BLaER1 treated with 17β-estradiol and CSF1 and Interleukin-3, amounts not matched to agents 10 nM and 100 nM (cell line): ENCODE data around the gene SAP30BP.
"Not testable (repeated sequence)": the region's sequence is repeated elsewhere in the genome, so short reads cannot be mapped to it uniquely, and the experiment has no call there.

Source experiments
- H3K27ac ChIP-seq, 11 experiments: shearing (Covaris generic); formaldehyde crosslinking; 2 replicates each; pipeline ENCODE4 v1.8.1; 2022
- H3K27me3 ChIP-seq, 11 experiments: shearing (Covaris generic); formaldehyde crosslinking; 2 replicates each; pipeline ENCODE4 v1.8.1; 2022
- H3K36me3 ChIP-seq, 11 experiments: shearing (Covaris generic); formaldehyde crosslinking; 2 replicates each; pipeline ENCODE4 v1.8.1; 2022
- H3K4me1 ChIP-seq, 10 experiments: shearing (Covaris generic); formaldehyde crosslinking; 2 replicates each; pipeline ENCODE4 v1.8.1; 2022
- H3K4me2 ChIP-seq, 11 experiments: shearing (Covaris generic); formaldehyde crosslinking; 2 replicates each; pipeline ENCODE4 v1.8.1; 2022
- H3K4me3 ChIP-seq, 10 experiments: shearing (Covaris generic); formaldehyde crosslinking; 2 replicates each; pipeline ENCODE4 v1.8.1; 2022
- H3K9ac ChIP-seq, 11 experiments: shearing (Covaris generic); formaldehyde crosslinking; 2 replicates each; pipeline ENCODE4 v1.8.1; 2022
- H3K9me3 ChIP-seq, 11 experiments: shearing (Covaris generic); formaldehyde crosslinking; replicated peaks in 1 of 11; 2 replicates each; pipeline ENCODE4 v1.8.1; 2022
- H4K20me1 ChIP-seq, 11 experiments: shearing (Covaris generic); formaldehyde crosslinking; 2 replicates each; pipeline ENCODE4 v1.8.1; 2022
- Cebpa-rat ChIP-seq, 11 experiments: shearing (Covaris generic); IDR thresholded peaks; 2 replicates each; pipeline ENCODE4 v1.8.1; 2022

Gene SAP30BP

DNA sequence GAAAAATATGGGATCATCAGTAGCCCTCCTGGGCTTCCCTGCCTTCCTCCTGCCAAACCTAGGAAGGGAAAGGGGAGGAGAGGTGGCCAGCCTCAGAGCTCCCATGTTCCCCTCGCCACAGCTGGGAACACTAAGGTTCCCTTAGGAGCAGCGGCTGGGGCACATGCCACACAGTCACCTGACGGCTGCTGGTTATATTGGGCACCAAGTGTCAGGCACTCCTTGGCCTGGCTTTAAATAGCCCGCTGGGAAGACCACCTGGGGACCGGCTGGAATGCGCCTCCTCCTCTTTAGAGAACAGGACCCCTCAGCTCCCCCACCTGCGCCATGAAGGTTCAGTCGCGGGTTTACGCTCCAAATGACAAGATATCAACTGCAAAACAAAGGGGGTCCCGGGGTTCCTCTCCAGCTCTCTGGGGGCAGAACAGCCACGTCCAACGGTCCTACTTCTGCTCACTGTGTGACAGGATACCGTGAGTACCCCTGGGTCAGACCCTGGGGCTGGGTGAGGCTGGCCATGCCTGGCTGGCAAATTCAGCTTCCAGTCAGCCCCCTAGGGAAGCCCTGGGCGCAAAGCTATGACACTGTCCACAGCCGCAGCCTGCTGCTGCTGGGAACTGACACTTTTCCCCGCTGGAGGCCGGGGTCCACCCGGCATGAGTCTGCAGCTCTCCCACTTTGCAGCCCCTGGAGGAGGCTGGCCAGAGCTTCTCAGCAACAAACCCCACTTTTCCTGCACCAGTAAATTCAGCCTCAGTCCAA, 30.6 kb upstream of the SAP30BP start:
- H3K4me3 ChIP-seq = no peak overlapping the region
- no peaks in the 10 kb centered on the region for H3K9me3 ChIP-seq
- H4K20me1 ChIP-seq = peaks cover 11 to 39% (median 21%) of the 10 kb centered on the region in 11 experiments; a peak in 16 of 22 replicates
- peaks cover 45 to 91% (median 83%) of the 10 kb centered on the region in 10 experiments for H3K4me1 ChIP-seq
- peaks cover 0 to 23% (median 14%) of the 10 kb centered on the region in 11 experiments; a peak in 11 of 22 replicates for H3K27me3 ChIP-seq
- TF ChIP-seq Cebpa-rat (IDR thresholded peaks at IDR 0.05) = no peak
- H3K4me2 ChIP-seq = peak overlapping the region in 9 of 11 experiments; percentile 12 to 96 (median 71); a peak in 18 of 22 replicates
- no peak overlapping the region for H3K27ac ChIP-seq
- peak overlapping the region in 5 of 11 experiments; percentile 21 to 39 (median 36); a peak in 6 of 22 replicates for H3K9ac ChIP-seq
- H3K36me3 ChIP-seq = peaks cover 0 to 12% (median 0%) of the 10 kb centered on the region in 11 experiments; a peak in 4 of 22 replicates

DNA sequence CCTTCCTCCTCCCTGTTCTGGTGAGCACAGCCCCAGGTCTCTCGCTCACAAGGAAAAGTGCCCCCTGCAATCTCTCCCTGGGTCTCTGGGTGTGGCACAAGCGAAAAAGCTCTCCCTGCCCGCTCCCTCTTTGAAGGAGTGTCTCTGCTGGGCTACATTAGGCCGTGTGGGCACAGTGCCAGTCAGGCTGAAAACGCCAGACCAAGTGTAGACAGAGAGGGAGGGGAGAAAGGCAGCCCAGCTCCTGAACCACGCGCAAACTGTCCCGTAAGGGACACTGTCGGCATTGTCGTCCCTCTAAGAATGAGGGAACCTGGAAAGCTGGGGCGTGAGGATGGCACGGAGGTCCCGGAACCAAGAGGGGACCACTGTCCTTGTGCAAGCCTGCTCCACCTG, 30.0 kb upstream of the SAP30BP start:
- peaks cover 0 to 23% (median 14%) of the 10 kb centered on the region in 11 experiments; a peak in 11 of 22 replicates for H3K27me3 ChIP-seq
- H3K4me1 ChIP-seq = peaks cover 48 to 91% (median 82%) of the 10 kb centered on the region in 10 experiments
- no peak overlapping the region for H3K4me3 ChIP-seq
- no peaks in the 10 kb centered on the region for H3K9me3 ChIP-seq
- H3K36me3 ChIP-seq = peaks cover 0 to 12% (median 0%) of the 10 kb centered on the region in 11 experiments; a peak in 5 of 22 replicates
- no peak for TF ChIP-seq Cebpa-rat (IDR thresholded peaks at IDR 0.05)
- H4K20me1 ChIP-seq = peaks cover 11 to 39% (median 21%) of the 10 kb centered on the region in 11 experiments; a peak in 16 of 22 replicates
- H3K27ac ChIP-seq = no peak overlapping the region
- peak overlapping the region in 9 of 11 experiments; percentile 12 to 96 (median 71); a peak in 17 of 22 replicates for H3K4me2 ChIP-seq
- H3K9ac ChIP-seq = peak overlapping the region in 5 of 11 experiments; percentile 21 to 39 (median 36); a peak in 5 of 22 replicates

DNA sequence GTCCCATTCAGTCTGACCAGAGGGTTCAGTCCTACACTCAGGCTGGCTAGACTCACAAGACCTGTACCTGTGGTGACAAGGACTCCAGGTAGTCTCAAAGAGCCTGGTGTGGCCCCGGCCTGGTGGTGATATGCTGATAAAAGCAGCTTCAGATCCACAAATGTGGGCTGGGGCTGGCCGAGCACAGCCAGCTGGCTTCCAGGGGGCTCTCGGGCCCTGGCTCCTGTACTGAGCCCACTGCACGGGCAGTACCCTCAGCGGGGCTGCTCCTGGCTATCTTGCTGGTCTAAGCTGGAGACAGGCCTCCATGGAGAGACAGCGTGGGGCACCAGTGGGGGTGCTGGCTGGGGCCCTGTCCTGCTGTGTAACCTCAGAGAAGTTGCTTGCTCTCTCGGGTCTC, 29.6 kb upstream of the SAP30BP start:
- no peak for TF ChIP-seq Cebpa-rat (IDR thresholded peaks at IDR 0.05)
- Histone ChIP-seq H3K9ac (peak overlapping the region in 3 of 11 experiments; percentile 31 to 39 (median 37); a peak in 3 of 22 replicates), H3K4me1 (peaks cover 50 to 89% (median 79%) of the 10 kb centered on the region in 10 experiments)

DNA sequence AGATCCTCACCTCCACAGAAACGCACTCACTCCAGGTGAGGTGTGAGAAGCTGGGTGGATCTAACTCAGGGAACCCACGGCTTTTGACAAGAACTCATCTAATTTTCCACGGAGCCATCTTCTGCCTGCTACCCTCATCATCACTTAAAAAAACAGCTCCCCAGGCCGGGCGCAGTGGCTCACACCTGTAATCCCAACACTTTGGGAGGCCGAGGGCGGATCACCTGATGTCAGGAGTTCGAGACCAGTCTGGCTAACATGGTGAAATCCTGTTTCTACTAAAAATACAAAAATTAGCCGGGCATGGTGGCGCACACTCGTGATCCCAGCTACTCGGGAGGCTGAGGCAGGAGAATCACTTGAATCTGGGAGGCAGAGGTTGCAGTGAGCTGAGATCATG, 29.1 kb upstream of the SAP30BP start:
- H3K9me3 ChIP-seq, H3K9ac ChIP-seq, H3K27ac ChIP-seq, H3K4me2 ChIP-seq, H3K4me3 ChIP-seq: not testable (repeated sequence)
- Histone ChIP-seq H3K36me3 (peaks cover 0 to 15% (median 0%) of the 10 kb centered on the region in 11 experiments; a peak in 9 of 22 replicates), H4K20me1 (peaks cover 11 to 35% (median 17%) of the 10 kb centered on the region in 11 experiments; a peak in 16 of 22 replicates), H3K4me1 (peaks cover 50 to 87% (median 74%) of the 10 kb centered on the region in 10 experiments), H3K27me3 (peaks cover 0 to 23% (median 14%) of the 10 kb centered on the region in 11 experiments; a peak in 11 of 22 replicates)

More for the DNA sequence above, 29.6 kb upstream of the SAP30BP start:
- Histone ChIP-seq H3K36me3 (peaks cover 0 to 12% (median 0%) of the 10 kb centered on the region in 11 experiments; a peak in 5 of 22 replicates), H3K9me3 (no peaks in the 10 kb centered on the region), H4K20me1 (peaks cover 11 to 36% (median 19%) of the 10 kb centered on the region in 11 experiments; a peak in 16 of 22 replicates), H3K4me2 (peak overlapping the region in 4 of 11 experiments; percentile 67 to 94 (median 80); a peak in 5 of 22 replicates), H3K27me3 (peaks cover 0 to 23% (median 14%) of the 10 kb centered on the region in 11 experiments; a peak in 11 of 22 replicates), H3K27ac (no peak overlapping the region), H3K4me3 (no peak overlapping the region)

DNA sequence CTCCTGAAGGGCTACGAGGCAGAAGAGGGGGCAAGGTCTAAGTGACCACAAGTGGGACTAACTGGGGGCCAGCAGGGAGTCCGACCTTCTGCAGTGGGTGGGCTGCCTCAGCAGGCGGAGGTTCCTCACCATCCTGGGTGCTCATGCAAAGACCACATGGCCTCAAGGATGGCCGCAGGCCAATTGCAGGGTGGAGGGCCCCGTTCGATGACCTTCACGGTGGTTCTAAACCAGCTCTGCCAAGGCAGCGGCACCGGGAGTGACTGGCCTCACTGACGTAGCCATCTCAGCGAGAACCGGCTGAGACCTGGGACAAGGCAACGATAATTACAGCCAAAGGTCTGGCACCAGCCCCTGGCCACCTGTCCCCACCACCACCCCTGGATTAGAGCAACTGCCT, 28.2 kb upstream of the SAP30BP start:
- TF ChIP-seq Cebpa-rat (IDR thresholded peaks at IDR 0.05) = no peak
- H3K9ac ChIP-seq = peak overlapping the region in 2 of 11 experiments; percentile 7 to 27; a peak in 1 of 22 replicates
- peaks cover 0 to 22% (median 5%) of the 10 kb centered on the region in 11 experiments; a peak in 9 of 22 replicates for H3K36me3 ChIP-seq
- no peaks in the 10 kb centered on the region for H3K9me3 ChIP-seq
- H3K4me3 ChIP-seq = no peak overlapping the region
- peak overlapping the region in 1 of 11 experiments; percentile 25; a peak in 1 of 22 replicates for H3K27ac ChIP-seq
- peaks cover 41 to 78% (median 66%) of the 10 kb centered on the region in 10 experiments for H3K4me1 ChIP-seq
- H3K27me3 ChIP-seq = peaks cover 0 to 23% (median 14%) of the 10 kb centered on the region in 11 experiments; a peak in 11 of 22 replicates
- peaks cover 6 to 33% (median 12%) of the 10 kb centered on the region in 11 experiments; a peak in 14 of 22 replicates for H4K20me1 ChIP-seq
- H3K4me2 ChIP-seq = peak overlapping the region in 9 of 11 experiments; percentile 75 to 94 (median 83); a peak in 15 of 22 replicates

DNA sequence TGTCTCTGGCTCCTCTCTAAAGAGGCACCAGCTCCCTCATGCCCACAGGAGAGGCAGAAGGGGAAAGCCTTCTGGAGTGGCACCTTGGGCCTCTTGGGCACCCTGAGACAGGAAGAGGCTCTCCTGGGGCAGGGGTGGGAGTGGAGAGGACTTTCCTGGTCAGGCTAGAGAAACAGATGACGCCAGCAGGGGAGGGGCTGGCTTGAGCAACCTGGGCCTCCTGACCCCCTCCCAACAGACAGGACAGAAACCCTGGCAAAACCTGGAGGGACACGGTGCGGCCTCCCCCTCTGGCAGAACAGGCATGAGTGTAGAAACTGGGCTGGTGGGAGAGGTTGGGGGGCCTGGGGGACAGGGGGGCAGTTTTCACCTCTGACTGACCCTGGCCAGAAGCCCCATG, 27.8 kb upstream of the SAP30BP start:
- peaks cover 0 to 23% (median 5%) of the 10 kb centered on the region in 11 experiments; a peak in 9 of 22 replicates for H3K36me3 ChIP-seq
- peaks cover 0 to 23% (median 14%) of the 10 kb centered on the region in 11 experiments; a peak in 11 of 22 replicates for H3K27me3 ChIP-seq
- peaks cover 2 to 29% (median 8%) of the 10 kb centered on the region in 11 experiments; a peak in 14 of 22 replicates for H4K20me1 ChIP-seq
- peak overlapping the region in 1 of 11 experiments; percentile 25; a peak in 1 of 22 replicates for H3K27ac ChIP-seq
- H3K9me3 ChIP-seq = no peaks in the 10 kb centered on the region
- peak overlapping the region in 4 of 11 experiments; percentile 7 to 56 (median 29); a peak in 2 of 22 replicates for H3K9ac ChIP-seq
- TF ChIP-seq Cebpa-rat (IDR thresholded peaks at IDR 0.05) = no peak
- H3K4me2 ChIP-seq = peak overlapping the region; percentile 73 to 94 (median 82); a peak in 21 of 22 replicates
- H3K4me3 ChIP-seq = no peak overlapping the region
- peaks cover 37 to 74% (median 61%) of the 10 kb centered on the region in 10 experiments for H3K4me1 ChIP-seq

DNA sequence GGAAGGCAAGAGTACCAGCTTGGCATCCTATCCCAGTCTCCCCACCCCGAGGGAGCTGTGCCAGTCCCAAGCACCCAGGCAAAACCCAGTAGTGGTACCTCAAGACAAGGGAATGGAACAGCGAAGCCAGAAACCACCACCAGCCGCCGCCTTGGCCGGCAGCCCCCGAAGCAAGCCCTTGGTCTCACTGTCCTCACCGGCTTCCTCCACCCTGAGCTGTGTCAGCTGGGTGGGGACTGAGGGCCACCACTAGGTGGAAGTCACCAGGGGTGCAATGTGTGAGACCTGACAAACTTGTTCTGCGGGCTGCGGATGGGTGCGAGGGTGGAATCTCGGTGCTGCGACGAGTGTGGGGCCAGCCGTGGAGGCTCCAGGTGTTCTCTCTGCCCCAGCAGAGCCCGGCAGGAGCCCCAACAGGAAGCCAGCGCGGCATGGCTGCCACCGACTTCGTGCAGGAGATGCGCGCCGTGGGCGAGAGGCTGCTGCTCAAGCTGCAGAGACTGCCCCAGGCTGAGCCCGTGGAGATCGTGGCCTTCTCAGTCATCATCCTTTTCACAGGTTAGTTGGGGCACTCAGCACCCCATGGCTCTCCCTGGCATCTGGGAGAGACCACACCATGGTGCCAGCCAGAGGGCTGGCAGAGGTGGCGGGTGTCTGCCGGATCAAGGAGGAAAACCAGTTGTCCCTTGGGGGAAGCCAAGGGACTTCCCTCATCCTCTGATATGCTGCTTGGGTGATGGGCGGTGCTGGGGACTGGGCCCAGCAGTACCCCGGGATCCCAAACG, 27.2 kb upstream of the SAP30BP start:
- peak overlapping the region in 5 of 11 experiments; percentile 5 to 38 (median 22); a peak in 3 of 22 replicates for H3K27ac ChIP-seq
- H3K9me3 ChIP-seq = no peaks in the 10 kb centered on the region
- H3K27me3 ChIP-seq = peaks cover 0 to 23% (median 14%) of the 10 kb centered on the region in 11 experiments; a peak in 11 of 22 replicates
- H3K4me3 ChIP-seq = peak overlapping the region in 4 of 10 experiments; percentile 14 to 26 (median 19); a peak in 6 of 20 replicates
- H3K36me3 ChIP-seq = peaks cover 0 to 23% (median 5%) of the 10 kb centered on the region in 11 experiments; a peak in 9 of 22 replicates
- peaks cover 0 to 23% (median 2%) of the 10 kb centered on the region in 11 experiments; a peak in 10 of 22 replicates for H4K20me1 ChIP-seq
- no peak for TF ChIP-seq Cebpa-rat (IDR thresholded peaks at IDR 0.05)
- H3K9ac ChIP-seq = peak overlapping the region in 7 of 11 experiments; percentile 4 to 56 (median 27); a peak in 9 of 22 replicates
- peaks cover 38 to 73% (median 55%) of the 10 kb centered on the region in 10 experiments for H3K4me1 ChIP-seq
- peak overlapping the region; percentile 73 to 94 (median 82) for H3K4me2 ChIP-seq
